NCI-H187 (cell line): ENCODE results near the gene CETN1.

Source experiments
- DNase-seq, 2 experiments: peaks; one replicate each; lab custom pipeline; 2025; lab: John Stamatoyannopoulos, UW

The CETN1 gene

GRCh38 chr18:576924-577323, 3.3 kb upstream of the CETN1 start:
- DNase-seq: no peak

DNA sequence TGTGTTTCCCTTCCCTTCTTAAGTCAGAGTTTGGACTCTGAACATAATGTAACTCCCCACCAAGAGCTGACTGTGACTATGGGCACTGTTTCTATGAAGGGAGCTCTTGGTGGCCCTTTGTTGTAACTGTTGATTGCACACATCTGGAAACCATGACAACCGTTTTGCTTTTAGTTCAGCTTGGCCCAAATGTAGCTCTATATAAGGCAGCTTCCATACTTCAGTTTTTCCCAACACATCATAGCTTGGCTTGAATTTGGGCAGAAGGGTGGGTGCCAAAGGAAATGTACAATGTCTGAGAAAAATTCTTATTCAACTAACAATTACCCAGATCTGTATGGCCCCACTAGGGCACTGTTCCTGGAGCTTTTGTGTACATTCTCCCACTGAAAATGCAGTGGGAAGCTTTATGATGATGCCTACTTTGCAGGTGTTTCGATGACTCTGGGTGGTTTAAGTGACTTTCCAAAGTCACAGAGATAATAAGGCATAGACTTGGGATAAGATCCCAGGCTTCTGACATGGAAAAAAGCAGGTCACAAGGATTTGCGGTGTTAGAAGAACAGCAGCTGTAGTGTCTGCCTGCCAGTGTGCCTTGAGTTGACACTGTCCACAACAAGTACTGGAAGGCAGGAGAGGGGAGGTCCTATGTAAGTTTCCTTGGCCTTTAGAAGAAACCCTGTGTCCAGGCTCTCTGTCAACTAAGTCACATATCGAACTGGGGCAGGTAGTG, 2.4 kb upstream of the CETN1 start:
- DNase-seq: no peak

DNA sequence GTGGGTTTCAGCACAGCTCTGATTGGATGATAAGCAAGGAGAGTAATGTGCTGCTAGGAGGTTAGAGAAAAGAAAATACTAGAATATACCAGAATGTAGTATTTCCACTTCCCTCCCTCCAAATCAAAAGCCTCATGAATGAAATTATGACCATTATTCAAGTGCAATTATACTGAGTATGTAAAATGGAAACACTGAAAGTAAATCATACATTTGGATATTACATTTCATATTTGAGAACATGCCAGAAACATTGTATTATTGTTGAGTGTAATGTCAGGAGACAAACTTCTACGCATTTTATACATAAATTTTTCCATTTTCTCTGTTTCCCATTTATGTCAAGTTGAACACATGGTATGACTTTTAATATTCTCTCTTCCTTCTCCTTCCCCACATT, 942 bp upstream of the CETN1 start:
- DNase-seq: no peak

DNA sequence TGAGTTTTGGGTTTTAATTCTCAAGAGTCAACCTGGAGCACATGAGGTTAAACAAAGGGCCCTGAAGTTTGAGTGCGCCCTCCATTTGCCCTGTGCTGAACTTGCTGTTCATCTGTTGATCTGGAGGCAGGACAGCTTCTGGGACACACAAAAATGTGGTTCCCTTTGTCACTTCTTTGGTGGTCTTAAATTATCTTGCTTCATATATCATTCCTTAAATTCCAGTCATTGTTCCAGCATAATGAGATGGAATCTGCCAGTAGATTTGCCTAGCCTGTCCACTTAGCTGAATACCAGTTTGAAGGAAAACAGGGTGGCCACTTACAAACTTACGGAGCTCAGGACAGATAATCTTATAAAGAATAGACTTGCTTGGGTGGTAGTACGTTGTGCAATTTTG, 916 bp downstream of the CETN1 start:
- DNase-seq: no peak

DNA sequence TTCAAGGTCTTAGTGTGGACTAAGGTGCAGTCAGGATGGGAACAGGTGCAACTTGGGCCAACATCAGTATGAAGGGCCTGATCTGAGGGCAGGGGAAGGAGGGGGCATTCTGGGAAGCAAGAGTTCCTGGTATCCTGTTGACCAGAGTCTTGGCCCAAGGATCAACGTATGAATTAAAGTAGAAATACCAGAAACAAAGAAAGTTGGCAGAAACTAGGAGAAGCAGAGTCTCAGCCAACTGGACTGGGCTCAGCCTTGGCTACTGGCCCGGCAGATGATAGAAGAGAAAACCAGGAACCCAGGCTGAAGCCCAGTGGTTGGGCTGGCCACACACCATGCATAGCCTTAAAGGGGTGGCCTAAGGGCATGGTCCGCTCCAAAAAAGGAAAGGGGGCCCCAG, 2.3 kb downstream of the CETN1 start:
- DNase-seq: no peak

- no peak for DNase-seq
Observed at GRCh38 chr18:595068-595467, 14.9 kb downstream of the CETN1 start.

GRCh38 chr18:595571-595970, 15.4 kb downstream of the CETN1 start:
- DNase-seq: no peak

- DNase-seq: peak in 1 of 2 experiments; percentile 77
Observed at GRCh38 chr18:596288-596881, 16.2 kb downstream of the CETN1 start.

DNA sequence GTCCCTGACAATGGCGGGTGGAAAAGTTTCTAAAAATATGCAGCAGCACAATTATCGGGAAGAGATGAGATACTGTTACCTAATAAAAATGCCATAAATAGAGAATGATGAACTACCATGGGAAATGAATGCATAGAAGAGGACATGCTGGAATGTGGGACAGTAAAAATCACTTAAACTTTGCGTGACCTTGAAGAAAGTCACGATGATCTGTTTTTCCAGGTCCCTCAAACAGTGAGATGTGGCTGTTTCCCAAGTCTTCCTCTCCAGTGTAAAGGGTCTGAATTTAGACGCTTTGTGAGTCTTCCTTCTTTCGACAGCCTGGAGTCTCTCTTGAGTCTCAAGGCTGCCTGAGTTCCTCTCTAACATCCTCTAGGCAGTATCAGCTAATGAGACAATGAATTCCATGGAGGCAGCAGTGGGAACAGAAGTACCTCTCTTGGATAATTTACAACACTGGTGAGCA, 18.0 kb downstream of the CETN1 start:
- DNase-seq: no peak

GRCh38 chr18:600107-600506, 19.9 kb downstream of the CETN1 start:
- no peak for DNase-seq

- DNase-seq: no peak
Observed at GRCh38 chr18:604771-605170, 24.6 kb downstream of the CETN1 start.

DNA sequence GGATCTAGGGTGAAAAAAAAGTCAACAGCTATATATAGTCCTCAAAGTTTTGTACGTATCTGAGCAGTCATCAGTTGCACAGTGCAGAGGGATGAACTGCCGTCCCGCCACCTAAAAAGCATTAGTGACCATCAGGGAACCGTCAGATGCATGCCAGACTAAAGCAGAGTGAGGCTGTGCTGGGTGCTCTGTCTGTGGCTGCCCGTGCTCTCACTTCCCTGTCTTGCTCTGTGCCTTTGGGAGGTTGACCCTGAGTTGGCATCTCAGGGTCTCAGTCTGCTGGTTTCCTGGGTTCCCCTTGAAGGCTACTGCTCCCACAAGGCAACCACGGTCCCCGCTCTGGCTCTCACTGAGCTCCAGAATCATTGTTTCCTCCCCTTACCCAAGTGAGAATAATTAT, 27.8 kb downstream of the CETN1 start:
- DNase-seq: no peak

DNA sequence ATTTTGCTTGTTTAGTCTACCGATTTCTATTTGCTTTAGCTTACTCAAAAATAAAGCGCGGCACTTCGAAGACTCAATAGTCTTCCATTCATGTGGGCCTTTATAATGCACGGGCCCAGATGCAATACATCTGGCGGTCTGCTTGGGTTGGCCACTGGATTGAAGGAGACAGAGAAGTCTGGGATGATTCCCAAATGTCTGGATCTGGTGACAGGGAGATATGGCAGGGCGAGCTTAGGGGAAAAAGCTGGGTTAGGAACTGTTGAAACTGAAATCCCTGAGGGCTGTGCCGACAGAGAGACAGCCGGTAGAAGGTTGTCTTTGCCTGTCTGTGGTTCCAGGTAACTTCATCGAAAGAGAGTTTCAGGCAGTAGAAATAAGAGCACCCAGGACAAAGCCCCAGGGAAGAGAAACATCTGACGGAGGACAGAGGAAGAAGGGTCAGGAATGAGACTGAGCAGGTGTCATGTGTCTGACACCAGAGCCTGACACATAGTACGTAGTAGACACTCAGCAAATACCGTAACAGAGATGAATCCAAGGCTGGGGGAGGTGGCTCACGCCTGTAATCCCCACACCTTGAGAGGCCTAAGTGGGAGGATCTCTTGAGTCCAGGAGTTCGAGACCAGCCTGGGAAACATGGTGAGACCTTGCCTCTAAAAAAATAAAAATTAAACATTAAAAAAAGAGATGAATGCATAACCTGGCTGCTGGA, 30.2 kb downstream of the CETN1 start:
- no peak for DNase-seq

- no peak for DNase-seq
Observed at GRCh38 chr18:612156-612555, 32.0 kb downstream of the CETN1 start.

GRCh38 chr18:614193-614592, 34.0 kb downstream of the CETN1 start:
- DNase-seq: no peak

GRCh38 chr18:615092-615521, 34.9 kb downstream of the CETN1 start:
- no peak for DNase-seq

DNA sequence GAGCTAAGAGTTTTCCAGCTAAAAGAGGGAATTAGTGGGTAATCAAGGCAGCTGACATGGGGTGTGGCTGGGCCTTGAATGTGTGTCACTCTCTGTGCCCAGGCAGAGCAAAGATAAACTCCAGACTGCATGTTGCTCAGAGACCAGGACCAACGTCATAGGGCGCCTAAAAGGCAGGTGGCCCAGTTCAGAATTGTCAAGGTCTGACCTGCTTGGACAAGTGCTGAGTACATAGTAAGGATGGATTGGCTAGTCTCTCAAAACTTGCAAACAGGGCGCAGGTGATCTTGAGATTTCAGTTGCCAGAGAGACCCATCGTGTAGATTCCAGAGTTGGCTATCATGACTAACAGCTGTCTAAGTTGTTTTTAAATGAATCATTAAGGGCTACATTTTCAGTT, 35.6 kb downstream of the CETN1 start:
- DNase-seq: no peak

DNA sequence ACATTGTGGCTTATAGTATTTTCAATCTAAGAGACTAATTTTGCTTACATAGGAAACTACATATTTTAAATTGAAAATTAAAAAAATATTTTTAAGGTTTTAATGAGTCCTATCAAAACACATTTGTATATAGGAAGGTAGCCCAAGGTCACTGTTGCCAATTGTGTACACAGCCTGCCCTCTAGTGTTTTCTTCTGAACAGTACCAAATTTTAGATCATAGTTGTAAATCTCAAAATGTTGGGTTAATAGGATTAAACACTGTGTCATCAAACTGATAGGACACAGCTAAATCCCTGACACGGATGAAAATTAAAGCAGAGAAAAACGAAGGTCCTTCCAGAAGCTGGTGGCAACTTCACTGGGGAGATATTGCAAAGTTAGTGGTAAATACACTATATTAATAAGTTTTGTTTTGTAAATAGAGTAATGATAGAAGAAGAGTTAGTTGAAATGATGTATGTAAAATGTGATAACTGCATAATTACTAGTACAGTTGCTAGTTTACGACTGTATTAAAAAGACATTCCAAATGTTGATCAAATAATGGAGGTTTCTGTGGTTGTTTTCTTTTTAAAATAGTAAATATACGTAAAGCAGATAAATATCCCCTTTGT, 36.3 kb downstream of the CETN1 start:
- DNase-seq: no peak

GRCh38 chr18:617970-618504, 37.9 kb downstream of the CETN1 start:
- DNase-seq: peak in 1 of 2 experiments; percentile 33

DNA sequence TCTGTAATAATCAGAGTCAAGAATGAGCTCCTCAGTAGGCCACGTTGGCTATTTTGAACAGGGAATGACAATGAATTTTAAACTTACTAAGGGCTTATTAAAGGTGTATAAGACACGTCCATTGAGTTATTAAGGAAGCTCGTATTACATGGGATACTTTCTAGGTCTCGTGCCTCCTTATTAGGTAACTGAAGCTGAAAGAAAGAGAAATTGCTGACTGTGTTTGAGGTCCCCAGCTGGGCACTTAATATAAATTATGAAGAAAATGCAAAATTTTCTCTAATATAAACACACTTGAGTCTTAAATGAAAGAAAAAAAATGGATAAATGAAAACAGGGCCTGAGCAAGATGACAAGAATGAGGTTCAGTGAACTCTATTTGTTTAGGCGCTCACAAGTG, 38.4 kb downstream of the CETN1 start:
- DNase-seq: no peak

- no peak for DNase-seq
Observed at GRCh38 chr18:621291-622043, 41.3 kb downstream of the CETN1 start.

- no peak for DNase-seq
Observed at GRCh38 chr18:622289-622688, 42.1 kb downstream of the CETN1 start.
